ENCODE data around the gene CDC42SE2.

GRCh38 chr5:131381021-131381420 is 117.2 kb downstream of the CDC42SE2 start:
- TF ChIP-seq CTCF (IDR thresholded peaks at IDR 0.05; ENCODE audit: low read length): no peak
- no peak for TF ChIP-seq EZH2 (IDR thresholded peaks at IDR 0.05; ENCODE audit: borderline replicate concordance, low read length)

Data from OCI-LY1 (cell line).